OCI-LY7 (cell line): ENCODE results near the gene MOB3A. TPM values are rescaled to one million over a fixed set of nuclear protein-coding genes. Genes with fewer than 3 reads are reported as not detected.
A peak's percentile ranks its signal among the peaks of the same experiment; 100 is the strongest.

ENCODE experiments used
- BruUV-seq: library from RNA; stranded (reverse); fragments of 400-500 nt; replicated peaks from 2 replicates; lab custom pipeline; 2021; lab: Mats Ljungman, UMichigan
- CTCF ChIA-PET: fragments of 300-600 bp; sonication (Branson Sonifier 250); formaldehyde crosslinking; loops from one replicate; lab custom pipeline; 2022; ENCODE audit warnings: antibody characterized with exemption; ENCODE audit not compliant: unreplicated experiment; lab: Charles Lee
- POLR2A ChIA-PET: fragments of 300-600 bp; sonication (Branson Sonifier 250); formaldehyde crosslinking; loops from one replicate; lab custom pipeline; 2022; ENCODE audit warnings: antibody characterized with exemption; lab: Charles Lee
- DNase-seq: peaks from one replicate; pipeline ENCODE4 v3.0.0-alpha.2; 2015; ENCODE audit warnings: low spot score
- H2AFZ ChIP-seq: fragments of 200-600 bp; sonication (generic), shearing (Covaris generic); 2 replicates; pipeline ENCODE4 v1.6.1; 2014; ENCODE audit warnings: mild to moderate bottlenecking, antibody characterized with exemption, low read length, moderate library complexity
- H3K27ac ChIP-seq: fragments of 200-600 bp; sonication (generic); 2 replicates; pipeline ENCODE4 v1.5.1; 2014; ENCODE audit warnings: mixed run types, low read depth, mild to moderate bottlenecking, moderate library complexity, low read length, inconsistent platforms; ENCODE audit not compliant: poor library complexity, severe bottlenecking
- H3K36me3 ChIP-seq: fragments of 200-600 bp; sonication (generic); 2 replicates; pipeline ENCODE4 v1.6.1; 2014; ENCODE audit warnings: mild to moderate bottlenecking, antibody characterized with exemption, low read length, moderate library complexity, mixed read lengths; ENCODE audit not compliant: insufficient read depth
- H3K4me1 ChIP-seq: fragments of 200-600 bp; sonication (generic); 2 replicates; pipeline ENCODE4 v1.5.1; 2014; ENCODE audit warnings: mild to moderate bottlenecking, low read length; ENCODE audit not compliant: insufficient read depth, poor library complexity, severe bottlenecking
- H3K4me2 ChIP-seq: fragments of 200-600 bp; sonication (generic); 2 replicates; pipeline ENCODE4 v1.6.1; 2014; ENCODE audit warnings: mild to moderate bottlenecking, low read length
- H3K4me3 ChIP-seq: fragments of 200-600 bp; sonication (generic); 2 replicates; pipeline ENCODE4 v1.5.1; 2014; ENCODE audit warnings: mild to moderate bottlenecking, low read depth, low read length; ENCODE audit not compliant: poor library complexity, severe bottlenecking
- H3K79me2 ChIP-seq: fragments of 200-600 bp; sonication (generic); 2 replicates; pipeline ENCODE4 v1.6.1; 2016; ENCODE audit warnings: low read depth, mild to moderate bottlenecking, low read length, moderate library complexity, mixed read lengths; ENCODE audit not compliant: insufficient read depth
- H3K9me2 ChIP-seq: fragments of 200-600 bp; sonication (generic); 2 replicates; pipeline ENCODE4 v1.6.1; 2016; ENCODE audit warnings: mild to moderate bottlenecking, low read length, mixed read lengths; ENCODE audit not compliant: insufficient read depth
- H3K9me3 ChIP-seq: fragments of 200-600 bp; sonication (generic); 2 replicates; pipeline ENCODE4 v1.6.1; 2014; ENCODE audit warnings: mild to moderate bottlenecking, mixed run types, low read length, mixed read lengths
- H4K20me1 ChIP-seq: fragments of 200-600 bp; sonication (generic); 2 replicates; pipeline ENCODE4 v1.6.1; 2014; ENCODE audit warnings: mild to moderate bottlenecking, antibody characterized with exemption, low read length, moderate library complexity, mixed read lengths; ENCODE audit not compliant: insufficient read depth
- CTCF ChIP-seq: fragments of 200-600 bp; sonication (generic); conservative IDR thresholded peaks from 2 replicates; pipeline ENCODE4 v1.5.1; 2014; ENCODE audit warnings: mild to moderate bottlenecking, antibody characterized with exemption, low read length, moderate library complexity, mixed read lengths
- EZH2phosphoT487 ChIP-seq: fragments of 200-600 bp; sonication (generic); IDR thresholded peaks from 2 replicates; pipeline ENCODE4 v1.6.1; 2018; ENCODE audit warnings: low read depth, borderline replicate concordance, mild to moderate bottlenecking, mixed run types, antibody characterized with exemption, low read length, moderate library complexity, mixed read lengths
- intact Hi-C: fragments of 100-400 bp; cut with micrococcal nuclease; formaldehyde crosslinking; loops from one replicate; pipeline ENCODE4 v1.10.0; 2022; ENCODE audit not compliant: unreplicated experiment
- total RNA-seq, 2 experiments: library from RNA; depleted of rRNA in 1 of 2; stranded (reverse); fragments of >200 nt in 1 of 2; shearing (Covaris generic) in 1 of 2; gene quantifications; 2 replicates each; pipeline ENCODE4 v1.2.3, GENCODE V29; 2014 to 2022

MOB3A gene
- total RNA-seq, 2 experiments from 2014 or later: 54.6 to 111 TPM

GRCh38 chr19:2070436-2070827 lies 25.7 kb downstream of the MOB3A start:
- no peaks in the 10 kb centered on the region for H4K20me1 ChIP-seq
- ChIA-PET POLR2A (interaction anchor here (1.0 kb wide), 1 partner anchor 18 kb away, joined by 3 read pairs; no protein-coding TSS in a partner anchor), CTCF (no interaction called here)
- H3K4me1 ChIP-seq: peaks cover 36% of the 10 kb centered on the region
- intact Hi-C loops: no loop called here
- no peaks in the 10 kb centered on the region for H3K9me2 ChIP-seq
- H3K4me3 ChIP-seq: no peak overlapping the region
- DNase-seq: no peak
- H3K36me3 ChIP-seq: peaks cover 67% of the 10 kb centered on the region
- TF ChIP-seq CTCF (no peak), EZH2phosphoT487 (no peak)
- H3K79me2 ChIP-seq: peaks cover 8% of the 10 kb centered on the region; the same call in 1 of the 2 replicates
- no peaks in the 10 kb centered on the region for H3K9me3 ChIP-seq
- no peak overlapping the region for H3K27ac ChIP-seq
- BruUV-seq: no TSS peak
- H3K4me2 ChIP-seq: no peak overlapping the region
- no peak overlapping the region for H2AFZ ChIP-seq

GRCh38 chr19:2064788-2065524 lies 31.2 kb downstream of the MOB3A start:
- Histone ChIP-seq H3K4me2 (no peak overlapping the region), H3K79me2 (no peaks in the 10 kb centered on the region; the same call in 1 of the 2 replicates), H2AFZ (no peak overlapping the region; the same call in 1 of the 2 replicates), H3K4me3 (no peak overlapping the region), H3K36me3 (peaks cover 16% of the 10 kb centered on the region), H3K9me3 (no peaks in the 10 kb centered on the region), H3K27ac (no peak overlapping the region), H4K20me1 (no peaks in the 10 kb centered on the region), H3K4me1 (peaks cover 54% of the 10 kb centered on the region), H3K9me2 (no peaks in the 10 kb centered on the region)
- intact Hi-C loops: no loop called here
- no peak for TF ChIP-seq EZH2phosphoT487
- no peak for TF ChIP-seq CTCF
- no peak for DNase-seq
- CTCF ChIA-PET: no interaction called here
- no TSS peak for BruUV-seq
- POLR2A ChIA-PET: no interaction called here

- H3K27ac ChIP-seq: peak overlapping the region; percentile 59
Measured at GRCh38 chr19:2064395-2064787, 31.7 kb downstream of the MOB3A start.

More at GRCh38 chr19:2064395-2064787, 31.7 kb downstream of the MOB3A start:
- Histone ChIP-seq H3K9me3 (no peaks in the 10 kb centered on the region), H3K4me1 (peaks cover 60% of the 10 kb centered on the region), H4K20me1 (no peaks in the 10 kb centered on the region), H3K36me3 (peaks cover 11% of the 10 kb centered on the region), H3K79me2 (no peaks in the 10 kb centered on the region; the same call in 1 of the 2 replicates), H3K4me2 (no peak overlapping the region), H3K9me2 (no peaks in the 10 kb centered on the region), H2AFZ (peak overlapping the region; percentile 79; the same call in 1 of the 2 replicates), H3K4me3 (no peak overlapping the region)
- ChIA-PET POLR2A (interaction anchor here (0.6 kb wide), 1 partner anchor 12 kb away, joined by 4 read pairs; no protein-coding TSS in a partner anchor), CTCF (no interaction called here)
- TF ChIP-seq CTCF (no peak), EZH2phosphoT487 (no peak)
- DNase-seq: no peak
- intact Hi-C loops: no loop called here
- no TSS peak for BruUV-seq
